ENCODE data around the gene HMX2.

HMX2 gene

DNA sequence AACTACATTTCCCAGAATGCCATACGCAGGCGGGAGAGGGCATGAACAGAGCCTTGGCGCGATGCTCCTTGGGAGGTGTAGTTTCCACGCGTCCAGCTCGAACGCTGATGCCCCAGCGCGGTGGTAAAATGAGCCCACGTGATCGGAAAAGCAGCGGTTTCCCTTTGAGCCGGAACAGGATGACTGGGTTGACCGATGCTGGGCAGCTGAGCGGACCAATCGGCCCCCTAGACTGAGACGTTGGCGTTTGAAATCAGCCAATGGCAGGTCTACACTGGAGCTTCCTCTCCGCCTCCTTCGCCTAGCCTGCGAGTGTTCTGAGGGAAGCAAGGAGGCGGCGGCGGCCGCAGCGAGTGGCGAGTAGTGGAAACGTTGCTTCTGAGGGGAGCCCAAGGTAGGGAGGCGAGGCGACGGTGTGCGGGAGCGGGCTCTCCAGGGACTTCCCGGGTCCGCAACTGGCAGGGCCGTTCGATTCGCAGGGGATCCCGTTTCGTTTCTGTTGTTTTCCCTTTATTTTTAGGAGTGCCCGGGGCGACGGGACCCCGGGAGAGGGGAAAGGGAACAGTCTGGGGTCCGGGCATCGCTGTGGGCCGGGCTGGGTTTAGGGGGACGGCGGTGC, 6.3 kb downstream of the HMX2 start, which contains the start of gene BUB3:
Gene BUB3 (plus strand): TSS at position 311 of the 619 bp plus-strand sequence. CDS start 516 bp downstream, outside the sequence.
- TF ChIP-seq ZFX (IDR thresholded peaks at IDR 0.05) = no peak
- TF ChIP-seq, protein P1, sequence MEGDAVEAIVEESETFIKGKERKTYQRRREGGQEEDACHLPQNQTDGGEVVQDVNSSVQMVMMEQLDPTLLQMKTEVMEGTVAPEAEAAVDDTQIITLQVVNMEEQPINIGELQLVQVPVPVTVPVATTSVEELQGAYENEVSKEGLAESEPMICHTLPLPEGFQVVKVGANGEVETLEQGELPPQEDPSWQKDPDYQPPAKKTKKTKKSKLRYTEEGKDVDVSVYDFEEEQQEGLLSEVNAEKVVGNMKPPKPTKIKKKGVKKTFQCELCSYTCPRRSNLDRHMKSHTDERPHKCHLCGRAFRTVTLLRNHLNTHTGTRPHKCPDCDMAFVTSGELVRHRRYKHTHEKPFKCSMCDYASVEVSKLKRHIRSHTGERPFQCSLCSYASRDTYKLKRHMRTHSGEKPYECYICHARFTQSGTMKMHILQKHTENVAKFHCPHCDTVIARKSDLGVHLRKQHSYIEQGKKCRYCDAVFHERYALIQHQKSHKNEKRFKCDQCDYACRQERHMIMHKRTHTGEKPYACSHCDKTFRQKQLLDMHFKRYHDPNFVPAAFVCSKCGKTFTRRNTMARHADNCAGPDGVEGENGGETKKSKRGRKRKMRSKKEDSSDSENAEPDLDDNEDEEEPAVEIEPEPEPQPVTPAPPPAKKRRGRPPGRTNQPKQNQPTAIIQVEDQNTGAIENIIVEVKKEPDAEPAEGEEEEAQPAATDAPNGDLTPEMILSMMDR (conservative IDR thresholded peaks at IDR 0.05) = no peak
- peak within 1 kb of the TSS; percentile 98 for H3K27ac ChIP-seq

DNA sequence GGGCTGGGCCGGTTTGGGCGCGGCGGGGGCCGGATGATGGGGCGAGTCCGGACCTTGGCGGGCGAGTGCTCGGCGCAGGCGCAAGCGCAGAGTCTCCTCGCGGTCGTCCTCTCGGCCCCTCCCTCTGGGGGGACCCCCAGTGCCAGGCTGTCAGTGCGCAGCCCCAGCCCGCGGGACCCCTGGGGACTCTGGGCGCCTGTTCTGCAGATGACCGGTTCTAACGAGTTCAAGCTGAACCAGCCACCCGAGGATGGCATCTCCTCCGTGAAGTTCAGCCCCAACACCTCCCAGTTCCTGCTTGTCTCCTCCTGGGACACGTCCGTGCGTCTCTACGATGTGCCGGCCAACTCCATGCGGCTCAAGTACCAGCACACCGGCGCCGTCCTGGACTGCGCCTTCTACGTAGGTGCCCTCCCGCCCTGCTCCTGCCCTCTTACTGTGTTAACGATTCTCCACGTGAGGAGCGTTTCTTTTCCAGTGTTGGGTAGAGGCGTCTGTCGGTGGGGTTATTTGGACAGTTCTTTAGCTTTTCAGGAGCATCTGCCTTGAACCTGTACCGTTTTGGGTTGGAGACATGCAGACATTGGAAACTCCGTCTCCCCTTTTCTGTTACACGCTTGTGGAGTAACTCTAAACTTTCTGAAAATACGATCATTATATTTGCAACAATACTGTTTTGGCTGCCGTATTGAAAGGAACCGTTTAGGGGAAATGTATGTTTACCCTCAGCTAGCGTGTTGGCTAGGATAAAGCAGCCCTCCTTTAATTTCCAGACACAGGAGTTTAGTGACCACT, 7.0 kb downstream of the HMX2 start:
- H3K27ac ChIP-seq = peak overlapping the region; percentile 98

DNA sequence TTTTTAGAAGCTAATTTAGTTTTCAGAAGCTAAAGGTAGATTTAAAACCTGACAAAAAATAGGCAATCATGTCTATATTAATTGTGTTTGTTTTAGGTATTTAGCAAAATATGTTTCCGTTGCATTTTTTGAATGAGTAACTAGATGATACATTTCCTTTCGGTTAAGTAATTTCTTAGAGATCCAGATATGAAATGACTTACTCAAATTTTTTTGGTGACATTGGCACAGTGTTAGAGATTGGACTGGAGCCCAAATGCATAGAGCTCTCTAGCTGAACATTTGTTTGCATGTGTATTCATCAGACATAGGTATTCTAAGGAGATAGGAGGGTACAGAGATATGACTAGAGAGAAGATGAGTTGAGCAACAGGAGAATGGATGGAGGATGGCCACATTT, 8.1 kb downstream of the HMX2 start:
- H3K27ac ChIP-seq = no peak overlapping the region
- no peak for TF ChIP-seq ZFX (IDR thresholded peaks at IDR 0.05)
- TF ChIP-seq, protein P1 (conservative IDR thresholded peaks at IDR 0.05) = no peak

More for the DNA sequence above, 7.0 kb downstream of the HMX2 start:
- TF ChIP-seq, protein P1 (conservative IDR thresholded peaks at IDR 0.05) = no peak

DNA sequence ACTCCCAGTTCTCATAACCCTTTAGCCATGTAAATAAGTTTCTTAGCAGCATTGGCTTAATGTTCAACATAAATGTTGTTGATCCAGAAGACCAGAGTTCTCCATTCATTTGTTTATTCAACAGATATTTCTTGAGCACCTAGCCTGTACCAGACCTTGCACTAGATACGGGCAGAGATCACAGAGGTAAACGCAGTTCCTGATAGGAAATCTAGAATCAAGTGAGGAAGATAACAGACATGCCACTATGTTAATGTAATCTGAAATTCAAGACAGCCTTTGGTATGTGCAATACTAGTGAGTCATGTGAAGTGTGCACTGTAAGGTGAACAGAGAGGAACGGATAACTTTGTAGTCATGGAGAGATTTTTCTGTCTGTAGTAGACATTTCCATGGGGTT, 9.3 kb downstream of the HMX2 start:
- TF ChIP-seq, protein P1 (conservative IDR thresholded peaks at IDR 0.05) = no peak
- no peak for TF ChIP-seq ZFX (IDR thresholded peaks at IDR 0.05)
- no peak overlapping the region for H3K27ac ChIP-seq

DNA sequence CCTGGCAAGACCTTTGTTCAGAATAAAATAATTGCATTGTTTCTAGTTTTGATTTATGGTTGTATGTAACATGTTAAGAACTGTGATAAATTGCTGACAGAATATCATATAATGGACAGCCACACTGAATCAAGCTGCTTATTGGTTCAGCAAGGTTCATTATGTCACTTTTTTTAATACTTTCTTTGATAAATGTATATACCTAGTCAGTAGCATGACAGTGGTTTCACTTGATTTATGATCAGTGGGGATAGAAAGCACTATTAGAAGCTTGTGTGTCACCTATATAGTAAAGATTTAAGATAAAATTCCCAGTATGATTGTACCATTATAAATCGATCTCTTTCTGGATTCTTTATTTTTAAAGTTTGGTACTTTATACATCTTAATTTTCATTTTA, 10.7 kb downstream of the HMX2 start:
- no peak overlapping the region for H3K27ac ChIP-seq

DNA sequence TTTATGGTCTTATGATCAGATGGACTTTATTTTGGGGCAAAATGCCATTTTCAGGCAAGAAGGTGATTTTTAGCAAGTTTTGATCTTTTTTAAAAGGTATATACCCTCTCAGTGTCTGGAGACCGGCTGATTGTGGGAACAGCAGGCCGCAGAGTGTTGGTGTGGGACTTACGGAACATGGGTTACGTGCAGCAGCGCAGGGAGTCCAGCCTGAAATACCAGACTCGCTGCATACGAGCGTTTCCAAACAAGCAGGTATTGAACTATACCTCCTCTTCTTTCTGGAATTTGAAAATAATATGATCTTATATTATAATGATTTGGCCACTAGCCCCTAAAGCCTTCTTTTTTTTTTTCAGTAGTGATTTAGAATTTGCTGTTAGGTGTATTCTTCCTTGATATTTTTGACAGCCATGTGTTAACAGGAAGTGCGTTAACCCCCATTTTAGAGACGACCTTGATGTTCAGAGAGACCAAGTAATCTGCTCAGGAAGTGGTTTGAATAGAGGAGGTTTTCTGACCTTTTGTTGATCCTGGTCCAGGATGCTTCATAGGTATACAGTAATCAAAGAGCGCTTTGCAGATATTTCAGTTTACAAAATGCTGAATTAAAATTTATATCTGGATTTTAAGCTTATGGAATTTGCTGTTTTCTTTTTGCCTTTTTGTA, 12.5 kb downstream of the HMX2 start:
- H3K27ac ChIP-seq = no peak overlapping the region
- TF ChIP-seq, protein P1 (conservative IDR thresholded peaks at IDR 0.05) = no peak
- TF ChIP-seq ZFX (IDR thresholded peaks at IDR 0.05) = no peak

More for the DNA sequence above, 10.7 kb downstream of the HMX2 start:
- no peak for TF ChIP-seq ZFX (IDR thresholded peaks at IDR 0.05)
- TF ChIP-seq, protein P1 (conservative IDR thresholded peaks at IDR 0.05) = no peak

DNA sequence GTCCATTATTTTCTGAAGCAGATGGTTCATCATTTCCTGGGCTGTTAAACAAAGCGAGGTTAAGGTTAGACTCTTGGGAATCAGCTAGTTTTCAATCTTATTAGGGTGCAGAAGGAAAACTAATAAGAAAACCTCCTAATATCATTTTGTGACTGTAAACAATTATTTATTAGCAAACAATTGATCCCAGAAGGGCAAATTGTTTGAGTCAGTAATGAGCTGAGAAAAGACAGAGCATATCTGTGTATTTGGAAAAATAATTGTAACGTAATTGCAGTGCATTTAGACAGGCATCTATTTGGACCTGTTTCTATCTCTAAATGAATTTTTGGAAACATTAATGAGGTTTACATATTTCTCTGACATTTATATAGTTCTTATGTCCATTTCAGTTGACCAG, 16.4 kb downstream of the HMX2 start:
- no peak for TF ChIP-seq ZFX (IDR thresholded peaks at IDR 0.05)
- TF ChIP-seq, protein P1 (conservative IDR thresholded peaks at IDR 0.05) = no peak

More for the DNA sequence above, 16.4 kb downstream of the HMX2 start:
- no peak overlapping the region for H3K27ac ChIP-seq

All from C4-2B (cell line).